ENCODE results near the gene AKT3.

AKT3 gene

GRCh38 chr1:243731301-243731891 is 118.6 kb downstream of the AKT3 start:
- DNase-seq (ENCODE audit: low spot score): no peak

- no peak for DNase-seq (ENCODE audit: low spot score)
Measured at GRCh38 chr1:243730487-243731150, 119.4 kb downstream of the AKT3 start.

DNA sequence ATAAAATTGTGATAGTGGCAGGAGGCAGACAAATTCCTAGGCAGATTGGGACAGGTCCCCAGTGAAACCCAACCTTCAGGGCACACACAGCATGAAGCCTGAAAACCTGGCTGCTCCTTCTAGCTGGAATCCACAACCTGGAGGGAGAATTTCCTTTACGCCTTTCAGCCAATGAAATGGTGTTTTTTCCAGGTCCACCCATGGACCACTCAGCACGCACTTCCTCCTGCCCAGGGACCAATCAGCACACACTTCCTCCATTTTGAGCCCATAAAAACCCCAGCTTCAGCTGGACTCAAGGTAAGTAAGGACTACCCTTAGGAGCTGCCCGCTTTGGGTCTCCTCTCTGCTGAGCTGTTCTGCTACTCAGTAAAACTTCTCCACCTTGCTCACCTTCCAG is 120.1 kb downstream of the AKT3 start:
- no peak for DNase-seq (ENCODE audit: low spot score)

- no peak for DNase-seq (ENCODE audit: low spot score)
Measured at GRCh38 chr1:243727503-243728203, 122.4 kb downstream of the AKT3 start.

DNA sequence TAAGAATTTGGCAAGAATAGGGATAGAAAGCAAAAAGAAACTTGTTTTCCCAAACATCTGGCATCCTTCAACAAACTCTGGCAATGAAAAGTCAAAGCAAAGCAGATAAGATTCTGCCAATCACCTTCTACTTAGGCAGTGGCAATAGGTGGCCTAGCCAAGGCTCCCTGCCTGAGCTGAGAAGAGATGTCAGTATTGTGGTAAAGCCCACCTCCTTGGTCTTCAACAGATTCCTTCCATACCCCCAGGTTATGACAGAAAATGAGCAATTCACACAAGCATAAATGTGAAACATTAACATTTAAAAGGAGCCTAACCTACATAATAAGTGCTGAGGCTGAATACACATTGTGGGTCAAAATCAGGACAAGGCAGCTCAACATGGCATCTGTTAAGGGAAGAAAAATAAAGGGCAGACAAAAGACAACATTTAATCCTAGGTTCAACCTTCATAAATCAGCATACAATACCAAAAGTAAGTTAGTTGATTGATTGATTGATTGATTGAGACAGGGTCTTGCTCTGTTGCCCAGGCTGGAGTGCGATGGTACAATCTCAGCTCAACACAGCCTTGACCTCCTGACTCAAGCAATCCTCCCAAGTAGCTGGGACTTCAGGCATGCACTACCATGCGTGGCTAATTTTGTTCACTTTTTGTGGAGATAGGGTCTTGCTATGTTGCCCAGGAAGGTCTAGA is 123.1 kb downstream of the AKT3 start:
- DNase-seq (ENCODE audit: low spot score): no peak

GRCh38 chr1:243725846-243726245 is 124.2 kb downstream of the AKT3 start:
- DNase-seq (ENCODE audit: low spot score): no peak

- no peak for DNase-seq (ENCODE audit: low spot score)
Measured at GRCh38 chr1:243725075-243725474, 125.0 kb downstream of the AKT3 start.

DNA sequence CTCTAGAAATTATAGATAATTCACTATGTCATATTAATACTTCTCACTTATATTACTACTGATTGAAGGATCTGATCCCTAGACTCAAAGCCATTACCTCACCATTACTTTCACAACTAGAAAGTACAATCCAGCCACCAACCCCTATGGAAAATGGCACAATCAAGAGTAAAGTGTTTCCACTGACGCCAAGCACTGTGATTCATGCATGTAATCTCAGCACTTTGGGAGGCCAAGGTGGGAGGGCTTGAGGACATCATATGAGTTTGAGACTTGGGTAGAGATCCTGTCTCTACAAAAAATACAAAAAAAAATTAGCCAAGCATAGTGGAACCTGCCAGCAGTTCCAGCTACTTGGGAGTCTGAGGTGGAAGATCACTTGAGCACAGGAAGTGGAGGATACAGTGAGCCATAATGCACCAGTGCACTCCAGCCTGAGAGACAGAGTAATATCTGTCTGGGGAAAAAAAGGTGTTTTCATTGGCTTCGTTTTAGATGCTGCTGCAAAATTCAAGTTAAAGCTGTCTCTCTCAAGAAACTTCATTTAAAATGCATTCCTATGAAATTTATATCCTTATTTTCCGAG is 126.5 kb downstream of the AKT3 start:
- DNase-seq (ENCODE audit: low spot score): no peak

GRCh38 chr1:243723050-243723449 is 127.0 kb downstream of the AKT3 start:
- DNase-seq (ENCODE audit: low spot score): no peak

DNA sequence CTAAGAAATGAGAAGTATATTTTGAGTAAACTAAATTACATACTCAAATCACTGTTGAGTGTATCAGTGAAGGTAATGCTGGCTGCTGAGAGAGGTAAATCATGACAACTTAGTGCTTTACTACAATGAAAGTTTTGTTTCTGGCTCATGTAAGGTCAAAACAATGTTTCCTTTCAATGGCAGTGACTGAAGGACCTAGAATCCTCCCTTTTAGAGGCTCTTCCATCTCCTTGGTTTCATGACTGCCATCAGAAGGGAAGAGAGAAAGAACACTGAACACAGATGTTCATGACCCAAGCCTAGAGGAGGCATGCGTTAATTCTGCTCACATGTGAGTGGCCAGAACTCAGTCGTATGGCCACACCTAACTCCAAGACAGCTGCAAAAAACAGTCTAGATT is 130.6 kb downstream of the AKT3 start:
- no peak for DNase-seq (ENCODE audit: low spot score)

- no peak for DNase-seq (ENCODE audit: low spot score)
Measured at GRCh38 chr1:243718893-243719292, 131.2 kb downstream of the AKT3 start.

DNA sequence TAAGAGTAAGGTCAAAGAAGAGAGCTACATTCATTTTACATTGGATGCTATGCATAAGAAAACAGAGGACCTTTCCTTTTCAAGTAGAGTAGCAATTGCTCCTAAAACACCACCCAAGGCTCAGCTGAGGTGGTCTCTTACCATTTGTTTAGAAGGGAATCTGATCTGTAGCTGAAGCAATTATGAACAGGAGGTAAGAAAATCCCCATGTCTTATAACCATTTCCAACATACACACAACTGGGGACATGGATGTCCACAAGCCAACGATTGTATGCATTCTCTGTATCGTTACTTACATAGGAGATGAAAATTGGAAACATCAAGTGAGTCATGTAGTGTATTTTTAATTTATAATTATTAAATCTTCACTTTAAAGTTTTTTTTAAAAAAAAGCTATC is 132.0 kb downstream of the AKT3 start:
- DNase-seq (ENCODE audit: low spot score): no peak

- DNase-seq (ENCODE audit: low spot score): no peak
Measured at GRCh38 chr1:243716906-243717305, 133.1 kb downstream of the AKT3 start.

DNA sequence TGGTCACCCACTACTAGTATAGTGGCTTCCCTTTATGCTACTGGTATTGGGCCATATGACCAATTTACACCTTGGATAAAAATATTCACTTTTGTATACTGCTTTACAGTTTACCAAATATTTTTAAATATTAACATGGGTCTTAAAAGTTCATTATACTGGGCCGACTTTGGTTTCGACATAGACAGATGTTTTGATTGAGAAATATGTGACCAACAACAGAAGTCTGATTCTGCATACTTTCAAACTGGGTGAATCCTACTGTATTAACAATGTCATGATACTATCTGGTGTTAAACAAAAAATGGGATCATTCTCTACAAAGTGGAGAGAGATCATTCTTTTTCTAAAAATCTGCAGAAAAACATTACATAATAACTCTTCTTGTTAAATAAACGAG is 134.8 kb downstream of the AKT3 start:
- DNase-seq (ENCODE audit: low spot score): no peak

DNA sequence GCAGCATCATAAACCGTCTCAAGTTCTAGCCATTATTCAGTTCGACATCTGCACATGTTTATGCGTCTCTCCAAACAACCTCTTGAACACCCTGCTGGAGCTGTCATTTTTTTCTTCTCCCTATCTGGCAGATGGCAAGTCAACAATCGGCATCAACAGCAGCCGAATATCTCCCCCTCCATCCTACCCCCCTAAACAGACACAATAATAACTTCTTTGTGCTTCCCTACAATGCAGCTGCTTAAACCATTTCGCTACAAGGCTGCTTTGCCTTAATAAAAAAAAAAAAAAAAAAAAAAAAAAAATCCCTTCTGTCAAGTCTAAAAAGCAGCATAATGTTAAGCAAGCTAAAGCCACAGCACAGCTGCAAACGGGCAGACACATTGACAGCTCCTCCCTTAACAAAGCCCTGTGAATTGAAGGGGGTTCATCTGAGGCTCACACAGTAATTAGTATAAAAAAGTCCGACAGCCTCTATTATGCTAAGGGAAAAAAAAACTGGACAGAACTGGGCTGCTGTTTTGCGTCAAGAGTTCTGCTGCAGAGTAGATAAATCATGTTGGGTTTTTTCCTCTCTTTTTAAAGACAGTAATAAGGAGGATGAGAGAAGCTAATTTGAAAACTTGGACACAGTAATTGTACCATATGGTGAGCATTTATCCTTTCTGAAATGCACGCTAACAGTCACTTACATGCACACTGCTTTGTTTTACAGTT is 136.4 kb downstream of the AKT3 start:
- DNase-seq (ENCODE audit: low spot score): no peak

- no peak for DNase-seq (ENCODE audit: low spot score)
Measured at GRCh38 chr1:243712941-243713340, 137.1 kb downstream of the AKT3 start.

DNA sequence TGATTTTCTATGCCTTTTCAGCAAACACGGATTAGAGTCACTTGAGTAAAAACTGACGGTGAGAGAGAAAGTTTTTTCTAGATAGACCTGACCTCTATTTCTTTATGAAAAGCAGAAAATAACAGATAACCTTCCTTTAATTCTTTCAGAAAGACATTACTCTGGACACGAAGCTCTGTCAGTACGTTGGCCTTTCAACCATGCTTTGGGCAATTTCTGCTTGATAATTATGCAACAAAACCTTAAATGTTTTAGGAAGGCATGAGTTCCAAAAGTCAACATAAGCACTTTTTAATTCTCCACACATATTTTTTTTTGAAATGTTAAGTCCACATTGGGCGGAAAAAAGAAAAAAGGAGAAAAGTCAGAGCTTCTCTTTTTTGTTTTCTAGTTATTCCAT is 137.8 kb downstream of the AKT3 start:
- no peak for DNase-seq (ENCODE audit: low spot score)

- DNase-seq (ENCODE audit: low spot score): no peak
Measured at GRCh38 chr1:243710467-243710866, 139.6 kb downstream of the AKT3 start.

DNA sequence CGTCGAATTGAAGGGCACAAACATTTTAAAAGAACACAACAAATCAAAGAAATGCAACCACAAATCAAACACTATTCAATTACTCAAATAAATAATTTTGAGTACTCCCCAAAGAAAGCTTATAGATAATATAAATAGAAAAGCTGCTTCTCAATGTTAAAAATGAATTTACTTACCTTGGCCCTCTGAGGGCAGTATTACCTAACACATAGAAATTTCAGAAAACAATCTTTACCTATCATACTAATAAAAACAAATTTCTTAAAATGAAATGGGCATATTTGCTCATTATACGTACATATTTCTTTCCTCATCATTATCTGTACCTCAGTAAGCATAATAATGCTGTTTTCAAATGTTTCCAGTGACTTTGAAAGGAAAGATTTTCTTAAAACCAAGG is 141.8 kb downstream of the AKT3 start:
- DNase-seq (ENCODE audit: low spot score): no peak

- no peak for DNase-seq (ENCODE audit: low spot score)
Measured at GRCh38 chr1:243706563-243706962, 143.5 kb downstream of the AKT3 start.

DNA sequence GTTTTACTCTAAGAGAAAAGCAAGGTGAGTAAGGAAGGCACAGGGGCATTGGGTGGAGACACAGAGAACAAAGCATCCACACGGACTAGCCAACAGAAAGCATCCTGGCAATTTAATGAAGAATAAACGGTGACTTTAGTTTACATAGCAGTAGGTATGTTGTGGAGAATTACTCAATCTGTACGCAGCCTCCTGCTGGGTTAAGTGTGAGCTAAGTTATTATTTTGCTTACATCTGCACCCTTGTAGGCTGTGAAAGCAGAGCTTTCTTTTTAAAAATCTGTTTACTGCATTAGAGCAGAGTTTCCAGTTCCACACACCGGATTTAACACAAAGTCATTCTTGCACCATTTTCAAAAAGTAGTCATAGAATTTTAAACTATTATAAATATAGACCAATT is 144.5 kb downstream of the AKT3 start:
- DNase-seq (ENCODE audit: low spot score): no peak

- no peak for DNase-seq (ENCODE audit: low spot score)
Measured at GRCh38 chr1:243701872-243702271, 148.2 kb downstream of the AKT3 start.

Measured in CD4-positive, alpha-beta T cell treated with Interleukin-6 at 100 ng/mL for 8 hours (primary cell).